H9 (cell line): ENCODE results near the gene BTBD8. TPM values are rescaled to one million over a fixed set of nuclear protein-coding genes. Genes with fewer than 3 reads are reported as not detected.

Source experiments
- DNase-seq: peaks from one replicate; pipeline ENCODE4 v3.0.0-alpha.2; 2017
- H2AFZ ChIP-seq: one replicate; pipeline ENCODE4 v1.6.1; 2013; ENCODE audit warnings: mild to moderate bottlenecking, low read length, control low read depth, moderate library complexity
- H2AK5ac ChIP-seq: 2 replicates; pipeline ENCODE4 v1.6.1; 2013; ENCODE audit warnings: low read length, control low read depth, mixed read lengths; ENCODE audit not compliant: insufficient read length
- H2BK120ac ChIP-seq: one replicate; pipeline ENCODE4 v1.6.1; 2013; ENCODE audit warnings: low read depth, mild to moderate bottlenecking, low read length, control low read depth, inconsistent platforms; ENCODE audit not compliant: poor library complexity, severe bottlenecking
- H2BK12ac ChIP-seq: 2 replicates; pipeline ENCODE4 v1.6.1; 2013; ENCODE audit warnings: low read length, control low read depth, mixed read lengths, low read depth; ENCODE audit not compliant: insufficient read length
- H2BK15ac ChIP-seq: 2 replicates; pipeline ENCODE4 v1.6.1; 2013; ENCODE audit warnings: low read depth, low read length, control low read depth
- H2BK20ac ChIP-seq: one replicate; pipeline ENCODE4 v1.6.1; 2013; ENCODE audit warnings: low read depth, mild to moderate bottlenecking, low read length, control low read depth, inconsistent platforms; ENCODE audit not compliant: poor library complexity, severe bottlenecking
- H2BK5ac ChIP-seq: 2 replicates; pipeline ENCODE4 v1.6.1; 2013; ENCODE audit warnings: low read length, control low read depth, mixed read lengths; ENCODE audit not compliant: insufficient read length
- H3K14ac ChIP-seq: 2 replicates; pipeline ENCODE4 v1.6.1; 2013; ENCODE audit warnings: low read length, control low read depth; ENCODE audit not compliant: insufficient read depth
- H3K18ac ChIP-seq: 2 replicates; pipeline ENCODE4 v1.6.1; 2013; ENCODE audit warnings: low read depth, mild to moderate bottlenecking, mixed read lengths, low read length, control low read depth; ENCODE audit not compliant: insufficient read length
- H3K23ac ChIP-seq: 2 replicates; pipeline ENCODE4 v1.6.1; 2013; ENCODE audit warnings: low read length, control low read depth, mixed read lengths, low read depth; ENCODE audit not compliant: insufficient read length
- H3K23me2 ChIP-seq: 2 replicates; pipeline ENCODE4 v1.6.1; 2013; ENCODE audit warnings: low read depth, mild to moderate bottlenecking, mixed read lengths, low read length, control low read depth; ENCODE audit not compliant: insufficient read length, poor library complexity, severe bottlenecking
- H3K27ac ChIP-seq: 2 replicates; pipeline ENCODE4 v1.5.1; 2013; ENCODE audit warnings: low read length, control low read depth, mixed read lengths, low read depth; ENCODE audit not compliant: insufficient read length
- H3K27me3 ChIP-seq: 2 replicates; pipeline ENCODE4 v1.6.1; 2013; ENCODE audit warnings: low read length, control low read depth, inconsistent platforms; ENCODE audit not compliant: insufficient read depth
- H3K4ac ChIP-seq: 2 replicates; pipeline ENCODE4 v1.6.1; 2013; ENCODE audit warnings: low read depth, mild to moderate bottlenecking, control low read depth, inconsistent platforms, low read length, moderate library complexity
- H3K4me1 ChIP-seq: 2 replicates; pipeline ENCODE4 v1.6.1; 2013; ENCODE audit warnings: low read length, control low read depth, inconsistent platforms; ENCODE audit not compliant: insufficient read depth
- H3K4me2 ChIP-seq: 2 replicates; pipeline ENCODE4 v1.6.1; 2013; ENCODE audit warnings: low read length, control low read depth, mixed read lengths; ENCODE audit not compliant: insufficient read length, insufficient read depth
- H3K56ac ChIP-seq: 2 replicates; pipeline ENCODE4 v1.6.1; 2013; ENCODE audit warnings: low read depth, mild to moderate bottlenecking, mixed read lengths, low read length, control low read depth; ENCODE audit not compliant: insufficient read length
- H3K79me1 ChIP-seq: 2 replicates; pipeline ENCODE4 v1.6.1; 2013; ENCODE audit warnings: low read depth, mild to moderate bottlenecking, moderate library complexity, low read length, control low read depth, inconsistent platforms; ENCODE audit not compliant: insufficient read depth, poor library complexity, severe bottlenecking
- H3K79me2 ChIP-seq: 2 replicates; pipeline ENCODE4 v1.6.1; 2013; ENCODE audit warnings: low read length, control low read depth, inconsistent platforms; ENCODE audit not compliant: insufficient read depth
- H3K9ac ChIP-seq: 2 replicates; pipeline ENCODE4 v1.6.1; 2013; ENCODE audit warnings: low read length, control low read depth, mixed read lengths; ENCODE audit not compliant: insufficient read length; ENCODE audit errors: extremely low read depth
- H3K9me3 ChIP-seq: one replicate; pipeline ENCODE4 v1.6.1; 2013; ENCODE audit warnings: low read depth, low read length, inconsistent platforms; ENCODE audit not compliant: control insufficient read depth
- H3T11ph ChIP-seq: one replicate; pipeline ENCODE4 v1.6.1; 2013; ENCODE audit warnings: mild to moderate bottlenecking, low read length, control low read depth, inconsistent platforms
- H4K20me1 ChIP-seq: one replicate; pipeline ENCODE4 v1.6.1; 2013; ENCODE audit not compliant: control insufficient read depth, insufficient read length, insufficient read depth
- H4K5ac ChIP-seq: 2 replicates; pipeline ENCODE4 v1.6.1; 2013; ENCODE audit warnings: low read depth, mild to moderate bottlenecking, mixed read lengths, low read length, control low read depth; ENCODE audit not compliant: insufficient read length
- H4K8ac ChIP-seq: replicated peaks from 2 replicates; pipeline ENCODE4 v1.6.1; 2013; ENCODE audit warnings: low read length, control low read depth, mixed read lengths, low read depth; ENCODE audit not compliant: insufficient read length
- H4K91ac ChIP-seq: 2 replicates; pipeline ENCODE4 v1.6.1; 2013; ENCODE audit warnings: low read depth, mild to moderate bottlenecking, moderate library complexity, mixed read lengths, low read length, control low read depth; ENCODE audit not compliant: insufficient read length
- H3K27ac Mint-ChIP-seq, 3 experiments: 2 replicates in 2 of 3; 3 replicates in 1 of 3; pipeline ENCODE4 v1.8.0; 2020 to 2021; ENCODE audit warnings: mixed read lengths in 3 of 3, mild to moderate bottlenecking in 1 of 3, moderate library complexity in 1 of 3
- H3K27me3 Mint-ChIP-seq: 2 replicates; pipeline ENCODE4 v1.8.0; 2021; ENCODE audit warnings: low read depth, mild to moderate bottlenecking, moderate library complexity, mixed read lengths
- H3K36me3 Mint-ChIP-seq, 3 experiments: 2 replicates in 2 of 3; 3 replicates in 1 of 3; pipeline ENCODE4 v1.8.0; 2020 to 2021; ENCODE audit warnings: low read depth in 3 of 3, mixed read lengths in 3 of 3; ENCODE audit not compliant: insufficient read depth in 1 of 3
- H3K4me1 Mint-ChIP-seq, 2 experiments: 2 replicates each; pipeline ENCODE4 v1.8.0; 2020; ENCODE audit warnings: mixed read lengths in 2 of 2
- H3K4me3 Mint-ChIP-seq, 2 experiments: 2 replicates in 1 of 2; 3 replicates in 1 of 2; pipeline ENCODE4 v1.8.0; 2020 to 2021; ENCODE audit warnings: mild to moderate bottlenecking in 2 of 2, mixed read lengths in 2 of 2, moderate library complexity in 1 of 2
- H3K9me3 Mint-ChIP-seq, 2 experiments: 2 replicates in 1 of 2; 3 replicates in 1 of 2; pipeline ENCODE4 v1.8.0; 2020; ENCODE audit warnings: mild to moderate bottlenecking in 2 of 2, mixed read lengths in 2 of 2, moderate library complexity in 1 of 2
- CTCF ChIP-seq: fragments of 200-600 bp; sonication (generic); conservative IDR thresholded peaks from 3 replicates; pipeline ENCODE4 v1.8.0; 2021; ENCODE audit warnings: antibody characterized with exemption, mild to moderate bottlenecking
- WGBS: extraction: QIAGEN DNeasy Blood & Tissue Kit; methylation state at CpG from one replicate; pipeline ENCODE4 v1.1.7; 2013; ENCODE audit warnings: missing lambda C conversion rate, low lambda C conversion rate, mixed read lengths; ENCODE audit not compliant: insufficient read length; ENCODE audit errors: extremely low coverage; 5-methylcytosine and 5-hydroxymethylcytosine counted together
- total RNA-seq: library from RNA; stranded (reverse); gene quantifications from 2 replicates; pipeline ENCODE4 v1.2.1, GENCODE V29; 2021

The BTBD8 gene
- total RNA-seq, 1 experiment from 2014 or later, result 1.4 TPM

GRCh38 chr1:92037400-92037799 lies 42.7 kb upstream of the BTBD8 start:
- no peaks in the 10 kb centered on the region for H3K36me3 Mint-ChIP-seq
- no peak overlapping the region for H2BK120ac ChIP-seq
- no peak overlapping the region for H2BK12ac ChIP-seq
- H3K4me1 ChIP-seq, result no peaks in the 10 kb centered on the region
- no peak overlapping the region for H4K5ac ChIP-seq
- H2BK15ac ChIP-seq, result no peak overlapping the region
- no peak overlapping the region for H4K8ac ChIP-seq
- no CpG with 5 or more reads among the region's 6 CpGs for WGBS
- no peak overlapping the region for H3K9ac ChIP-seq
- no peak overlapping the region for H3K27ac Mint-ChIP-seq
- no peaks in the 10 kb centered on the region for H3K9me3 Mint-ChIP-seq
- H2AFZ ChIP-seq, result no peak overlapping the region
- H2AK5ac ChIP-seq, result no peak overlapping the region
- DNase-seq, result peak; percentile 31
- no peaks in the 10 kb centered on the region for H3K9me3 ChIP-seq
- H4K20me1 ChIP-seq, result no peaks in the 10 kb centered on the region
- no peak overlapping the region for H3T11ph ChIP-seq
- no peak for TF ChIP-seq CTCF
- no peak overlapping the region for H2BK20ac ChIP-seq
- no peaks in the 10 kb centered on the region for H3K27me3 Mint-ChIP-seq
- H4K91ac ChIP-seq, result no peak overlapping the region
- H3K56ac ChIP-seq, result no peak overlapping the region
- H3K79me1 ChIP-seq, result no peaks in the 10 kb centered on the region
- H3K27ac ChIP-seq, result no peak overlapping the region
- no peaks in the 10 kb centered on the region for H3K27me3 ChIP-seq
- H3K79me2 ChIP-seq, result no peaks in the 10 kb centered on the region
- peaks cover 6 to 7% of the 10 kb centered on the region in 2 experiments for H3K4me1 Mint-ChIP-seq
- no peak overlapping the region for H3K23ac ChIP-seq
- H3K14ac ChIP-seq, result no peak overlapping the region
- H3K23me2 ChIP-seq, result no peaks in the 10 kb centered on the region
- no peak overlapping the region for H2BK5ac ChIP-seq
- no peak overlapping the region for H3K4me2 ChIP-seq
- no peak overlapping the region for H3K4me3 Mint-ChIP-seq
- no peak overlapping the region for H3K4ac ChIP-seq
- no peak overlapping the region for H3K18ac ChIP-seq
